CD14-positive monocyte (primary cell): ENCODE results near the gene SS18L1. TPM values are rescaled to one million over a fixed set of nuclear protein-coding genes. Genes with fewer than 3 reads are reported as not detected.

Experiments
- DNase-seq, 3 donors: peaks; one replicate each; pipeline ENCODE4 v3.0.0-alpha.2; 2011 to 2022
- H2AFZ ChIP-seq: 2 replicates; pipeline ENCODE4 v1.6.0; 2012; ENCODE audit warnings: mild to moderate bottlenecking, low read depth, low read length, inconsistent platforms; ENCODE audit not compliant: insufficient read depth, poor library complexity, severe bottlenecking
- H3K27ac ChIP-seq, 2 donors: 1 replicate in 1 of 2; 2 replicates in 1 of 2; pipeline ENCODE4 v1.5.1; 2012 to 2013; ENCODE audit warnings: low read length in 2 of 2, control low read depth in 1 of 2, inconsistent platforms in 1 of 2, low read depth in 1 of 2, mild to moderate bottlenecking in 1 of 2
- H3K27me3 ChIP-seq, 2 donors: one replicate each; pipeline versions ENCODE4 v1.6.0 to v1.6.1; 2011 to 2013; ENCODE audit warnings: low read length in 2 of 2; ENCODE audit not compliant: control insufficient read depth in 2 of 2, insufficient read depth in 2 of 2
- H3K36me3 ChIP-seq, 2 donors: replicated peaks in 1 of 2; 1 replicate in 1 of 2; 2 replicates in 1 of 2; pipeline versions ENCODE4 v1.5.1 to v1.6.1; 2012 to 2013; ENCODE audit warnings: low read length in 2 of 2, control low read depth in 1 of 2, inconsistent platforms in 1 of 2, mild to moderate bottlenecking in 1 of 2; ENCODE audit not compliant: insufficient read depth in 2 of 2, control insufficient read depth in 1 of 2
- H3K4me1 ChIP-seq, 2 donors: 1 replicate in 1 of 2; 2 replicates in 1 of 2; pipeline versions ENCODE4 v1.5.1 to v1.6.1; 2012 to 2013; ENCODE audit warnings: low read length in 2 of 2, control low read depth in 1 of 2, inconsistent platforms in 1 of 2, mild to moderate bottlenecking in 1 of 2, moderate library complexity in 1 of 2; ENCODE audit not compliant: insufficient read depth in 2 of 2, control insufficient read depth in 1 of 2
- H3K4me2 ChIP-seq: replicated peaks from 2 replicates; pipeline ENCODE3; 2012; ENCODE audit warnings: low read length, moderate library complexity, mild to moderate bottlenecking; ENCODE audit not compliant: poor library complexity, severe bottlenecking; ENCODE audit errors: extremely low read depth
- H3K4me3 ChIP-seq, 3 experiments: fragments of 200-600 bp in 1 of 3; sonication (generic) in 1 of 3; replicated peaks in 1 of 3; 1 replicate in 2 of 3; 2 replicates in 1 of 3; pipeline ENCODE4 v1.5.1; 2011 to 2013; ENCODE audit warnings: low read length in 3 of 3, mild to moderate bottlenecking in 3 of 3, control low read depth in 2 of 3, low read depth in 2 of 3, inconsistent platforms in 1 of 3, moderate library complexity in 1 of 3
- H3K79me2 ChIP-seq: 2 replicates; pipeline ENCODE4 v1.6.0; 2012; ENCODE audit warnings: mild to moderate bottlenecking, control low read depth, inconsistent platforms, low read length, moderate library complexity; ENCODE audit not compliant: insufficient read depth
- H3K9ac ChIP-seq: 2 replicates; pipeline ENCODE4 v1.6.0; 2017; ENCODE audit warnings: low read length, mild to moderate bottlenecking; ENCODE audit not compliant: insufficient read depth, poor library complexity, severe bottlenecking
- H3K9me3 ChIP-seq, 2 donors: replicated peaks in 1 of 2; 1 replicate in 1 of 2; 2 replicates in 1 of 2; pipeline versions ENCODE4 v1.5.1 to v1.6.1; 2012 to 2013; ENCODE audit warnings: low read length in 2 of 2, control low read depth in 1 of 2; ENCODE audit not compliant: control insufficient read depth in 1 of 2, insufficient read depth in 1 of 2
- H4K20me1 ChIP-seq: 2 replicates; pipeline ENCODE4 v1.6.0; 2012; ENCODE audit warnings: mild to moderate bottlenecking, low read length, control low read depth, moderate library complexity; ENCODE audit not compliant: insufficient read depth
- H3K27ac Mint-ChIP-seq, 7 donors: one replicate each; pipeline ENCODE4 v1.8.0; 2020; ENCODE audit warnings: mild to moderate bottlenecking in 7 of 7, mixed read lengths in 7 of 7, moderate library complexity in 6 of 7, inconsistent platforms in 2 of 7
- H3K27me3 Mint-ChIP-seq, 3 donors: one replicate each; pipeline ENCODE4 v1.8.0; 2021 to 2022; ENCODE audit warnings: low read depth in 3 of 3, mild to moderate bottlenecking in 3 of 3, mixed read lengths in 3 of 3, moderate library complexity in 3 of 3, inconsistent platforms in 1 of 3
- H3K36me3 Mint-ChIP-seq, 2 donors: one replicate each; pipeline ENCODE4 v1.8.0; 2020; ENCODE audit warnings: mixed read lengths in 2 of 2, inconsistent platforms in 1 of 2, mild to moderate bottlenecking in 1 of 2
- H3K4me1 Mint-ChIP-seq: one replicate; pipeline ENCODE4 v1.8.0; 2020; ENCODE audit warnings: mild to moderate bottlenecking, mixed read lengths
- H3K4me3 Mint-ChIP-seq, 2 donors: one replicate each; pipeline ENCODE4 v1.8.0; 2020; ENCODE audit warnings: mild to moderate bottlenecking in 2 of 2, mixed read lengths in 2 of 2, moderate library complexity in 1 of 2
- H3K9me3 Mint-ChIP-seq, 7 donors: one replicate each; pipeline ENCODE4 v1.8.0; 2020 to 2022; ENCODE audit warnings: mixed read lengths in 7 of 7, mild to moderate bottlenecking in 6 of 7, moderate library complexity in 6 of 7, inconsistent platforms in 2 of 7
- WGBS: methylation state at CpG from one replicate; pipeline ENCODE4 v1.1.5; 2013; ENCODE audit warnings: missing lambda C conversion rate; ENCODE audit not compliant: insufficient coverage; 5-methylcytosine and 5-hydroxymethylcytosine counted together
- intact Hi-C, 2 donors: fragments of 100-400 bp; cut with micrococcal nuclease; formaldehyde crosslinking; loops; one replicate each; pipeline versions ENCODE4 v1.15.0 to v1.15.1; 2023
- polyA plus RNA-seq, 3 donors: library from polyadenylated mRNA; depleted of rRNA in 1 of 3; unstranded in 2 of 3; stranded (reverse) in 1 of 3; fragments of 300-500 nt in 2 of 3; fragments of >200 nt in 1 of 3; fragmentation: Illumina TruSeq in 2 of 3; gene quantifications; 1 replicate in 2 of 3; 2 replicates in 1 of 3; pipeline ENCODE4 v1.2.3, GENCODE V29; 2012 to 2021
- TF ChIP-seq, protein P1 (sequence below): fragments of 200-600 bp; IDR thresholded peaks from one replicate; pipeline ENCODE4 v1.8.0; 2022; ENCODE audit warnings: antibody characterized with exemption, mild to moderate bottlenecking

Gene SS18L1
- polyA plus RNA-seq, 3 donors, result 0.75 to 16.5 (median 1.1) TPM

GRCh38 chr20:62186096-62186426 lies 42.5 kb downstream of the SS18L1 start:
- TF ChIP-seq, protein P1, sequence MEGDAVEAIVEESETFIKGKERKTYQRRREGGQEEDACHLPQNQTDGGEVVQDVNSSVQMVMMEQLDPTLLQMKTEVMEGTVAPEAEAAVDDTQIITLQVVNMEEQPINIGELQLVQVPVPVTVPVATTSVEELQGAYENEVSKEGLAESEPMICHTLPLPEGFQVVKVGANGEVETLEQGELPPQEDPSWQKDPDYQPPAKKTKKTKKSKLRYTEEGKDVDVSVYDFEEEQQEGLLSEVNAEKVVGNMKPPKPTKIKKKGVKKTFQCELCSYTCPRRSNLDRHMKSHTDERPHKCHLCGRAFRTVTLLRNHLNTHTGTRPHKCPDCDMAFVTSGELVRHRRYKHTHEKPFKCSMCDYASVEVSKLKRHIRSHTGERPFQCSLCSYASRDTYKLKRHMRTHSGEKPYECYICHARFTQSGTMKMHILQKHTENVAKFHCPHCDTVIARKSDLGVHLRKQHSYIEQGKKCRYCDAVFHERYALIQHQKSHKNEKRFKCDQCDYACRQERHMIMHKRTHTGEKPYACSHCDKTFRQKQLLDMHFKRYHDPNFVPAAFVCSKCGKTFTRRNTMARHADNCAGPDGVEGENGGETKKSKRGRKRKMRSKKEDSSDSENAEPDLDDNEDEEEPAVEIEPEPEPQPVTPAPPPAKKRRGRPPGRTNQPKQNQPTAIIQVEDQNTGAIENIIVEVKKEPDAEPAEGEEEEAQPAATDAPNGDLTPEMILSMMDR, result no peak
- peaks cover 22% of the 10 kb centered on the region for H4K20me1 ChIP-seq
- H3K36me3 ChIP-seq, result peaks cover 17 to 24% of the 10 kb centered on the region in 2 donors
- H3K4me3 ChIP-seq, result peak overlapping the region in 1 of 3 experiments; percentile 43
- H3K4me3 Mint-ChIP-seq, result peak overlapping the region; percentile 63 to 64
- no peak overlapping the region for H2AFZ ChIP-seq
- no peak overlapping the region for H3K9ac ChIP-seq
- no peaks in the 10 kb centered on the region for H3K9me3 ChIP-seq
- peaks cover 0 to 2% (median 1%) of the 10 kb centered on the region in 3 donors for H3K27me3 Mint-ChIP-seq
- H3K79me2 ChIP-seq, result peaks cover 59% of the 10 kb centered on the region
- H3K27me3 ChIP-seq, result no peaks in the 10 kb centered on the region
- peak overlapping the region; percentile 43 for H3K4me2 ChIP-seq
- H3K27ac Mint-ChIP-seq, result peak overlapping the region in 6 of 7 donors; percentile 74 to 92 (median 84)
- H3K9me3 Mint-ChIP-seq, result no peaks in the 10 kb centered on the region
- H3K4me1 Mint-ChIP-seq, result peaks cover 43% of the 10 kb centered on the region
- peaks cover 12 to 24% of the 10 kb centered on the region in 2 donors for H3K36me3 Mint-ChIP-seq
- WGBS, result 60% methylated on average over 1 of the region's 3 CpGs
- DNase-seq, result no peak
- H3K27ac ChIP-seq, result peak overlapping the region; percentile 44 to 65
- peaks cover 20 to 31% of the 10 kb centered on the region in 2 donors for H3K4me1 ChIP-seq
- intact Hi-C loops, result loop anchor here (5.0 kb wide), 1 partner anchor 51 kb away; the partner anchor contains the start of gene OSBPL2 (in 2 of the 2)

DNA sequence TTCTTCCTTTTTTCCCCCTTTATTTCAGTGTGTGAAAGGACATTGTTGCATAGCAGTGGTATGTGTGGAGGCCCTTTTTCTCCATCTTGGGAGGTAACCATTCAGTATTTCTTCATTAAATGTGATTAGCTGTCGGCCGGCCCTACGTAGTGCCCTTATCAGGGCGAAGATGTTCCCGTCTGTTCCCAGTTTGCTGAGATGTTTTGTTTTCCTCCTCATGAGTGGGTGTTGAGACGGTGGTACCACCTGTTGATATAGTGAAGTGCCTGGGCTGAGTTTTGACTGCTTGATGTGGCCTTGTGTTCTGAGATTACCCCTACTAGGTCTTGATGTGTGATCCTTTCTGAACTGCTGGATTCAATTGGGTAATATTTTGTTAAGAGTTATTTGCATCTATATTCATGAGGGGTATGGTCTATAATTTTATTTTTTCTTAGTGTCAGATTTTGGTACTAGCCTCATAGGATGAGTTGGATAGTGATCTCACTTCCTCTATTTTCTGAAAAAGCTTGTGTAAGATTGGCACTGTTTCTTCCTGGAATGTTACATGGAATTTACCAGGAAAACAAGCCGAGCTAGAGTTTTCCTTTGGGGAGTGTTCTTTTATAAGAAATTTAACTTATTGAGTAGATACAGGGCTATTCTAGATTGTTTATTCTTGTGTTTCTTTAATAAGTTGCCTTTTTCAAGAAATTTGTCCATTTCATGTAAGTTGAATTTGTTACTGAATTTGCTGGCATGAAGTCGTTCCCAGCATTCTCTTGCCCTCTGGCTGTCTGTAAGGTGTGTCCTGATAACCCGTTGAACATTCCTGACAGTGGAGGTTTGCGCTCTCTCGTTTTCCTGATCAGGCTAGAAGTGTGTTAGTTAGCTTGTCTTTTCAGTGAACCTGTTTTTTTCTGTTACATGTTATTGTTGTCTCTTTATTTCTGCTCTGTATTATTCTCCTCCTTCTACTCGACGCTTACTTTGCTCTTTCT lies 43.6 kb downstream of the SS18L1 start:
- Histone ChIP-seq H3K4me1 (peaks cover 17 to 27% of the 10 kb centered on the region in 2 donors), H2AFZ (no peak overlapping the region), H3K9ac (no peak overlapping the region), H3K27ac (peak overlapping the region in 1 of 2 donors; percentile 3), H3K27me3 (no peaks in the 10 kb centered on the region), H3K4me2 (no peak overlapping the region), H3K79me2 (peaks cover 65% of the 10 kb centered on the region), H3K36me3 (peaks cover 17 to 35% of the 10 kb centered on the region in 2 donors), H3K9me3 (no peaks in the 10 kb centered on the region), H4K20me1 (peaks cover 32% of the 10 kb centered on the region), H3K4me3 (no peak overlapping the region)
- Mint-ChIP-seq H3K4me1 (peaks cover 36% of the 10 kb centered on the region), H3K36me3 (peaks cover 13 to 28% of the 10 kb centered on the region in 2 donors), H3K9me3 (no peaks in the 10 kb centered on the region), H3K4me3 (no peak overlapping the region), H3K27ac (peak overlapping the region in 5 of 7 donors; percentile 11 to 70 (median 40)), H3K27me3 (peaks cover 0 to 2% (median 1%) of the 10 kb centered on the region in 3 donors)
- peak in 1 of 3 donors; percentile 6 for DNase-seq
- intact Hi-C loops, result loop anchor here (5.0 kb wide), 1 partner anchor 50 kb away; the partner anchor contains the start of gene OSBPL2 (in 2 of the 2)
- 88% methylated on average over 7 of the region's 13 CpGs for WGBS
- TF ChIP-seq, protein P1, result no peak
